NCI-H2196 treated with DMSO at 0.1 percent for 48 hours (cell line): Measurements from ENCODE around the gene OR10H2.
A peak's percentile ranks its signal among the peaks of the same experiment; 100 is the strongest.
"Not testable (repeated sequence)": the region's sequence is repeated elsewhere in the genome, so short reads cannot be mapped to it uniquely, and the experiment has no call there.

Source experiments
- DNase-seq: peaks from one replicate; lab custom pipeline; 2025; ENCODE audit not compliant: unreplicated experiment; lab: John Stamatoyannopoulos, UW

The OR10H2 gene

GRCh38 chr19:15727724-15728123, at the start of gene OR10H2:
OR10H2 (plus strand) TSS chr19:15728024; CDS start chr19:15728044, 20 bp downstream.
- no peak for DNase-seq

GRCh38 chr19:15679089-15679488, 48.7 kb upstream of the OR10H2 start:
- DNase-seq = no peak

GRCh38 chr19:15679865-15680264, 48.0 kb upstream of the OR10H2 start:
- DNase-seq = not testable (repeated sequence)

- DNase-seq = no peak
Measured at GRCh38 chr19:15680478-15681322, 47.1 kb upstream of the OR10H2 start.

GRCh38 chr19:15683411-15683810, 44.4 kb upstream of the OR10H2 start:
- no peak for DNase-seq

- DNase-seq = no peak
Measured at GRCh38 chr19:15684828-15685227, 43.0 kb upstream of the OR10H2 start.

- no peak for DNase-seq
Measured at GRCh38 chr19:15696654-15697194, 31.1 kb upstream of the OR10H2 start.

- peak; percentile 88 for DNase-seq
Measured at GRCh38 chr19:15701757-15702533, 25.9 kb upstream of the OR10H2 start.

- peak; percentile 94 for DNase-seq
Measured at GRCh38 chr19:15702534-15702930, 25.3 kb upstream of the OR10H2 start.

GRCh38 chr19:15714638-15715037, 13.2 kb upstream of the OR10H2 start:
- DNase-seq = no peak

GRCh38 chr19:15715642-15716041, 12.2 kb upstream of the OR10H2 start:
- no peak for DNase-seq

GRCh38 chr19:15717809-15718208, 10.0 kb upstream of the OR10H2 start:
- DNase-seq = no peak

- no peak for DNase-seq
Measured at GRCh38 chr19:15721268-15721667, 6.6 kb upstream of the OR10H2 start.

- DNase-seq = no peak
Measured at GRCh38 chr19:15722956-15723355, 4.9 kb upstream of the OR10H2 start.

GRCh38 chr19:15730538-15730937, 2.7 kb downstream of the OR10H2 start:
- DNase-seq = no peak

GRCh38 chr19:15732388-15732787, 4.6 kb downstream of the OR10H2 start:
- no peak for DNase-seq

GRCh38 chr19:15733895-15734294, 6.1 kb downstream of the OR10H2 start:
- DNase-seq = no peak

- no peak for DNase-seq
Measured at GRCh38 chr19:15737722-15738121, 9.9 kb downstream of the OR10H2 start, which contains the start of gene OR10H3. OR10H3 (plus strand) TSS chr19:15737985; CDS start chr19:15741393, 3,408 bp downstream.

- DNase-seq = no peak
Measured at GRCh38 chr19:15740785-15741184, 13.0 kb downstream of the OR10H2 start.

- no peak for DNase-seq
Measured at GRCh38 chr19:15748239-15748638, 20.4 kb downstream of the OR10H2 start.

GRCh38 chr19:15758379-15758778, 30.6 kb downstream of the OR10H2 start:
- no peak for DNase-seq
